Fibroblast of the aortic adventitia (primary cell): ENCODE measurements around the gene COMP. TPM values are rescaled to one million over a fixed set of nuclear protein-coding genes. Genes with fewer than 3 reads are reported as not detected.

ENCODE experiments used
- DNase-seq: peaks from one replicate; pipeline ENCODE4 v3.0.0-alpha.2; 2010; ENCODE audit warnings: low read depth
- H3K4me3 ChIP-seq: 2 replicates; pipeline ENCODE4 v1.5.1; 2011; ENCODE audit warnings: low read depth, mild to moderate bottlenecking, control low read depth, low read length, moderate library complexity
- total RNA-seq: library from RNA; depleted of rRNA; stranded (reverse); fragments of >200 nt; gene quantifications from 2 replicates; pipeline ENCODE4 v1.2.3, GENCODE V29; 2012; ENCODE audit warnings: low replicate concordance
- TF ChIP-seq, protein P1 (sequence below): IDR thresholded peaks from 2 replicates; pipeline ENCODE4 v1.5.1; 2011; ENCODE audit warnings: mild to moderate bottlenecking, low read length, control low read depth, inconsistent platforms; ENCODE audit not compliant: insufficient read depth

Gene COMP
- total RNA-seq, 1 donor, result 0.63 TPM

DNA sequence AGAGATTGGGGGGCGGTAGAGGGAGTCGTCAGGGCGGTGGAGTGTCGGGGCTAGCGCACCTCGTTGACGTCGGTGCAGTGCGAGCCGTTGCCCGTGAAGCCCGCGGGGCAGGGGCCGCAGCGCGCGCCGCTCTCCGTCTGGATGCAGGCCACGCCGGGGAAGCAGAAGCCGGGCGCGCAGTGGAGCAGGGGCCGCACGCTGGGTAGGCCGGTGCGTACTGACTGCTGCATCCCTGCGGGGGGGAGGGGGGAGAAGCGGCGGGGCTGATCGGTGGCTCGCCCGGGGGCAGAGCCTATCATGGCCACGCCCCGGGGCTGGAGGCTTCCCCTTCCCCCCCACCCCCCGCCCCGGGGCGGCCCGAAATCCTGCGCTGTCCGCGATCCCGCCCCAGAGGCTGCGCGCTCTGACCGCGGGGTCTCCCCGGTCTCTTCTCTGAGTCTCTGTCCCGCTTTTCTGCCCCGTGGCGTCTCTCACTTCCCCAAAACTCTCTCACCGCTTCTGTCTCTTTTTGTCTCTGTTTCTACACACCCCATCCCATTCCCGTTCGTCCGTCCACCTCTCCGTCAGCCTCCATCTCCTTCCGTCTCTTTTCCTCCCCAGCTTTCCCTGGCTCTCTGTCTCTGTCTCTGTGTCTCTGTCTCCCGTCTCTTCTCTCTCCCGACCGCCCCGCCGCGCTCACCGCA, 1.1 kb downstream of the COMP start:
- peak overlapping the region; percentile 31 for H3K4me3 ChIP-seq
- no peak for DNase-seq
- TF ChIP-seq, protein P1, sequence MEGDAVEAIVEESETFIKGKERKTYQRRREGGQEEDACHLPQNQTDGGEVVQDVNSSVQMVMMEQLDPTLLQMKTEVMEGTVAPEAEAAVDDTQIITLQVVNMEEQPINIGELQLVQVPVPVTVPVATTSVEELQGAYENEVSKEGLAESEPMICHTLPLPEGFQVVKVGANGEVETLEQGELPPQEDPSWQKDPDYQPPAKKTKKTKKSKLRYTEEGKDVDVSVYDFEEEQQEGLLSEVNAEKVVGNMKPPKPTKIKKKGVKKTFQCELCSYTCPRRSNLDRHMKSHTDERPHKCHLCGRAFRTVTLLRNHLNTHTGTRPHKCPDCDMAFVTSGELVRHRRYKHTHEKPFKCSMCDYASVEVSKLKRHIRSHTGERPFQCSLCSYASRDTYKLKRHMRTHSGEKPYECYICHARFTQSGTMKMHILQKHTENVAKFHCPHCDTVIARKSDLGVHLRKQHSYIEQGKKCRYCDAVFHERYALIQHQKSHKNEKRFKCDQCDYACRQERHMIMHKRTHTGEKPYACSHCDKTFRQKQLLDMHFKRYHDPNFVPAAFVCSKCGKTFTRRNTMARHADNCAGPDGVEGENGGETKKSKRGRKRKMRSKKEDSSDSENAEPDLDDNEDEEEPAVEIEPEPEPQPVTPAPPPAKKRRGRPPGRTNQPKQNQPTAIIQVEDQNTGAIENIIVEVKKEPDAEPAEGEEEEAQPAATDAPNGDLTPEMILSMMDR, result no peak

DNA sequence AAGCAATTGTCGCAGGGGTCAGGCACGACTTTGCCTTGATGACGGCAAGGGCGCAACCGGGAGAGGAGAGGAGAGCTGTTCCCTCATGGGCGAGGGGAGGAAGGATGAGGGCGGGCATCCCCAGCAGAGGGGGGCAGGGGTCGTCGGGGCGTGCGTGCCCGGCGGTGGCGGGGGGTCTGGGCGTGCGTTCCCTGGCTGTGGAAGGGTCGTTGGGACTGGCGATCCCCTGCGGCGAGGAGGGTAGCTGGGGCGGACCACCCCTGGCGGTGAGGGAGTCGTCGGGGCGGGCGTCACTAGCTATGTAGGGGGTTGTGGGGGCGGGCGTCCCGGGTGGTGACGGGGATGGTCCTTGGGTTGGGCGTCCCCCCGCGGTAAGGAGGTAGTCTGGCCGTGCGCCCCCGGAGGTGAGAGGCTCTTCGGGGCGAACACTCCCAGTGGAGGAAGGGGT, 1.7 kb downstream of the COMP start:
- TF ChIP-seq, protein P1, result no peak
- no peak overlapping the region for H3K4me3 ChIP-seq
- DNase-seq, result no peak

DNA sequence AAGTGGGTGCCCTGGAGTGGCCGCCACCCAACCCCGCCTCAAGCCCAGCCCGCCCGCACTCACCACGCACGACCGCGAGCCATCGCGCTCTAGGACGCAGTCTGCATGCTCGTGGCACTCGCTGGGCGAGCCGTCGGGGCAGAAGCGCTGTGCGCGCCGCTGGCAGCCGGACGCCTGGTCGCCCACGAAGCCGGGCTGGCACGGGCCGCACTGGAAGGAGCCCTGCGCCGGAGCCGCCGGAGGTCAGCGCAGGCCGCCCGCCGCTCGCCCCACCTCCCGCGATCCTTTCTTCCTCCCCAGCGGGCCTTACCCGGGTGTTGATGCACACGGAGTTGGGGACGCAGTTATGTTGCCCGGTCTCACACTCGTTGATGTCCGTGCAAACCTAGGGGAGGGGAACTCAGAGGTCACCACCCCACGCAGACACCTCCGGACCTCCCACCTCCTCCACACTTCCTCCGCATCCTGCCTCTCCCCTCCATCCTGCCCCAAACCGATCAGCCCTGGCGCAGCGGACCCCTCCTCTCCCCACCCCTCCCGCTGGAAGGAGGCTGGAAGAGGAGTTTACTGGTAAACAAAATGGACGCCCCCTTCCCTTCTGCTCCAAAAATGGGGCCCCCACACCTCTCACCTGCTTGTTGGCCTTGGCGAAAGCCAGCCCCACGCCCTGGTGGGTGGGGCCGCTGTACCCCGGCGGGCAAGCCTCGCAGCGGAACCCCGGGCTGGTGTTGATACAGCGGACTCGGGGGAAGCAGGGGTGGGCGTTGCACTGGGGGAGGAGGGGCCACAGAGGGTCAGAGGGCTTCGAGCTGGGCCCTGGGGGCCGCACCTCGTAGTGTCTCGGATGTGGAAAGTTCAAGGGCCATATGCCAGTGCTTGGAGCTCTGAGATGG, 2.3 kb downstream of the COMP start:
- DNase-seq, result no peak
- no peak overlapping the region for H3K4me3 ChIP-seq
- TF ChIP-seq, protein P1, result no peak

DNA sequence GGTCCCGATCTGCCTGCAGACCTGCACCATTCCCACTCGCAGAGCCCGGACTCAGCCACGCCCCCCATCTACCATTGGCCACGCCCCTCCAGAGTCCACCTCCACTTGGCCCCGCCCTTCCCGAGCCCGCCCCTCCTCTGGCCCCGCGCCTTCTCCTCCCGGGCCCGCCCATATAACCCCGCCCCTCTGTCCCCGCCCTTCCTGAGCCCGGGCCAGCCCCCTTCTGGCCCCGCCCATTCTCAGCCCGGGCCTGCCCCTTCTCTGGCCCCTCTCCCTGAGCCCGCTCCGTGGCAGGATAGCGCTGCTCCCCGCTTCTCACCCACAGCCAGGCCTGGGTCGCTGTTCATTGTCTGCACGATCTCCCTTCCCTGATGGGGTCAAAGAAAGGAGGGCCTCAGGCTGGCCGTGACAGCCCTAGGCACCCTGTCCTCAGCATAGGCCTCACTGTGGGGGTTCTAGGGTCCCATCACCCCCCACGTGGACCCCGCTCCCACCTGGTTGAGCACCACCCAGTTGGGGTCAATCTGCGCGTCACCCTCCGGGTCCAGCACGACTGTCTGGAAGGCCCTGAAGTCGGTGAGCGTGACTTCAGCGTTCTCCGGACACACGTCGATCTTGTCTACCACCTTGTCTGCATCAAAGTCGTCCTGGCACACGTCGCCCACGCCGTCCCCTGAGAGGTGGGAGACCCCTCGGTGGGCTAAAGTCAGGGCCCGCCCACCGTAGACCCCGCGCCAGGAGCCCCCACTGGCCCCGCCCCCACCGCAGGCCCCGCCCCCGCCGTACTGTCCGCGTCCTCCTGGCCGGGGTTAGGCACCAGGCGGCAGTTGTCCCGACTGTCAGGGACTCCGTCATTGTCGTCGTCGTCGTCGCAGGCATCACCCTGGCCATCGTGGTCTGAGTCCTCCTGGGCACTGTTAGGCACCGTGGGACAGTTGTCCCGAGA, 5.7 kb downstream of the COMP start:
- TF ChIP-seq, protein P1, result no peak
- no peak overlapping the region for H3K4me3 ChIP-seq
- peak; percentile 50 for DNase-seq

DNA sequence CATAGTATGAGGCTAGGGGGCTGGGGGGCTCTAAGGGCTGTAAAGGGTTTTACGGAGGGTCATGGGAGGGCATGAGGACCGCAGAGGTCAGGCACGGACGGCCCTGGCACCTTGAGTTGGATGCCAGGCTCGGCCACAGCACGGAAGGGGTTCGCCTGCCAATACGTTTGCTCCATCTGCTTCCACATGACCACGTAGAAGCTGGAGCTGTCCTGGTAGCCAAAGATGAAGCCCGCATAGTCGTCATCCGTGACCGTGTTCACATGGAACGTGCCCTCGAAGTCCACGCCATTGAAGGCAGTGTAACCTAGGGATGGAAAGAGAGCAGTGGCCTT, 6.4 kb downstream of the COMP start:
- no peak overlapping the region for H3K4me3 ChIP-seq
- DNase-seq, result no peak
- TF ChIP-seq, protein P1, result no peak

DNA sequence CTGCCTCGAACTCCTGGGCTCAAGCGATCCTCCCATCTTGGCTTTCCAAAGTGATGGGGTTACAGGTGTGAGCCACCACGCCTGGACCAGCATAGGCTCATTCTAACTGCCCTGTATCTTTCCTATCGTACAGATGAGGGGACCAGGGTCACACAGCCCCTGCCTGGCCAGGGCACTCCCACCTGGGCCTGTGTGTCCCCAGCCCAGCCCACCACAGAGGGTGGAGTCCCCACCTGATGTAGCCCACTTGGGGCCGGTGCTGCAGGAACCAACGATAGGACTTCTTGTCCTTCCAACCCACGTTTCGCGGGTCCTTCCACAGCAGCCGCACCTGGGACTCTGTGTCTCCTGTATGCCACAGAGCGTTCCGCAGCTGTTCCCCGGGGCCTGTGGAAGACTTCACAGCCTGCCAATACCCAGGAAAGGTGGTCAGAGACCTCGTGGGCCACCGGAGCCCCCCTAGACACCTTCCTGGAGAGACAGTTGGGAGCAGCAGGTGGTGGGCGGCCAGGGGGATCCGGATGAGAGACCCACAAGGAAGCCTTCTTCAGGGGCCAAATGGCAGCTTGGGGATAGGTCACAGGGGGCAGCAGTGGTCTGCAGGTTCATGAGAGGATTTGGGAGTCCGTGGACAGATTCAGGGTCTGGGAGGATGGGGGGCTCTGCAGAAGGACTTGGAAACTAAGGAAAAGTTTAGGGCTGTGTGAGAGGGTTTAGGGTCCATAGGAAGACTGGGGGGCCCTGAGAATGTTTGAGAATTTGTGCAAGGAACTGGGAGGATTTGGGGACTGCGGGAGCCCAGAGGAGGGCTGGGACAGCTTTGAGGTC, 6.9 kb downstream of the COMP start:
- no peak for DNase-seq
- TF ChIP-seq, protein P1, result no peak
- no peak overlapping the region for H3K4me3 ChIP-seq
